ENCODE results near the gene PEX14.

PEX14 gene

GRCh38 chr1:10517677-10517982 lies 42.9 kb downstream of the PEX14 start:
- H3K9me3 ChIP-seq, result no peaks in the 10 kb centered on the region
- no peak overlapping the region for H3K4me3 ChIP-seq (ENCODE audit: low read depth in 1 of 2, low read length in 1 of 2)
- H3K4me1 ChIP-seq (ENCODE audit: control insufficient read depth in 1 of 2, insufficient read depth in 1 of 2, low read depth in 1 of 2, low read length in 1 of 2), result no peaks in the 10 kb centered on the region
- no peaks in the 10 kb centered on the region for H3K36me3 ChIP-seq
- TF ChIP-seq CTCF (IDR thresholded peaks at IDR 0.05), result no peak
- H3K27ac ChIP-seq, result no peak overlapping the region
- no peaks in the 10 kb centered on the region for H3K27me3 ChIP-seq

- no peak overlapping the region for H3K4me3 ChIP-seq (ENCODE audit: low read depth in 1 of 2, low read length in 1 of 2)
- H3K9me3 ChIP-seq, result no peaks in the 10 kb centered on the region
- TF ChIP-seq CTCF (IDR thresholded peaks at IDR 0.05), result no peak
Observed at GRCh38 chr1:10519016-10519417, 44.3 kb downstream of the PEX14 start.

GRCh38 chr1:10520497-10520896 lies 45.7 kb downstream of the PEX14 start:
- H3K4me3 ChIP-seq (ENCODE audit: low read depth in 1 of 2, low read length in 1 of 2), result no peak overlapping the region
- peaks cover 5 to 7% of the 10 kb centered on the region in 2 experiments for H3K4me1 ChIP-seq (ENCODE audit: control insufficient read depth in 1 of 2, insufficient read depth in 1 of 2, low read depth in 1 of 2, low read length in 1 of 2)
- TF ChIP-seq CTCF (IDR thresholded peaks at IDR 0.05), result no peak
- no peaks in the 10 kb centered on the region for H3K27me3 ChIP-seq
- H3K36me3 ChIP-seq, result no peaks in the 10 kb centered on the region
- H3K27ac ChIP-seq, result no peak overlapping the region
- no peaks in the 10 kb centered on the region for H3K9me3 ChIP-seq

More at GRCh38 chr1:10519016-10519417, 44.3 kb downstream of the PEX14 start:
- no peak overlapping the region for H3K27ac ChIP-seq
- H3K4me1 ChIP-seq (ENCODE audit: control insufficient read depth in 1 of 2, insufficient read depth in 1 of 2, low read depth in 1 of 2, low read length in 1 of 2), result peaks cover 1% of the 10 kb centered on the region in 2 experiments
- no peaks in the 10 kb centered on the region for H3K27me3 ChIP-seq
- no peaks in the 10 kb centered on the region for H3K36me3 ChIP-seq

GRCh38 chr1:10520952-10521351 lies 46.2 kb downstream of the PEX14 start:
- Histone ChIP-seq H3K4me1 (ENCODE audit: control insufficient read depth in 1 of 2, insufficient read depth in 1 of 2, low read depth in 1 of 2, low read length in 1 of 2) (peaks cover 5 to 7% of the 10 kb centered on the region in 2 experiments), H3K27me3 (no peaks in the 10 kb centered on the region), H3K27ac (no peak overlapping the region), H3K9me3 (no peaks in the 10 kb centered on the region), H3K4me3 (ENCODE audit: low read depth in 1 of 2, low read length in 1 of 2) (no peak overlapping the region), H3K36me3 (no peaks in the 10 kb centered on the region)
- no peak for TF ChIP-seq CTCF (IDR thresholded peaks at IDR 0.05)

GRCh38 chr1:10521537-10522157 lies 46.9 kb downstream of the PEX14 start:
- no peak overlapping the region for H3K27ac ChIP-seq
- TF ChIP-seq CTCF (IDR thresholded peaks at IDR 0.05), result no peak
- no peaks in the 10 kb centered on the region for H3K9me3 ChIP-seq
- no peaks in the 10 kb centered on the region for H3K36me3 ChIP-seq
- no peak overlapping the region for H3K4me3 ChIP-seq (ENCODE audit: low read depth in 1 of 2, low read length in 1 of 2)
- no peaks in the 10 kb centered on the region for H3K27me3 ChIP-seq
- H3K4me1 ChIP-seq (ENCODE audit: control insufficient read depth in 1 of 2, insufficient read depth in 1 of 2, low read depth in 1 of 2, low read length in 1 of 2), result peaks cover 5 to 7% of the 10 kb centered on the region in 2 experiments
